ENCODE results near the gene SPO11. TPM values are rescaled to one million over a fixed set of nuclear protein-coding genes. Genes with fewer than 3 reads are reported as not detected.

SPO11 gene
- not detected in 2 replicates for total RNA-seq (2014; rRNA removed)
- not detected for polyA plus RNA-seq (2012)

DNA sequence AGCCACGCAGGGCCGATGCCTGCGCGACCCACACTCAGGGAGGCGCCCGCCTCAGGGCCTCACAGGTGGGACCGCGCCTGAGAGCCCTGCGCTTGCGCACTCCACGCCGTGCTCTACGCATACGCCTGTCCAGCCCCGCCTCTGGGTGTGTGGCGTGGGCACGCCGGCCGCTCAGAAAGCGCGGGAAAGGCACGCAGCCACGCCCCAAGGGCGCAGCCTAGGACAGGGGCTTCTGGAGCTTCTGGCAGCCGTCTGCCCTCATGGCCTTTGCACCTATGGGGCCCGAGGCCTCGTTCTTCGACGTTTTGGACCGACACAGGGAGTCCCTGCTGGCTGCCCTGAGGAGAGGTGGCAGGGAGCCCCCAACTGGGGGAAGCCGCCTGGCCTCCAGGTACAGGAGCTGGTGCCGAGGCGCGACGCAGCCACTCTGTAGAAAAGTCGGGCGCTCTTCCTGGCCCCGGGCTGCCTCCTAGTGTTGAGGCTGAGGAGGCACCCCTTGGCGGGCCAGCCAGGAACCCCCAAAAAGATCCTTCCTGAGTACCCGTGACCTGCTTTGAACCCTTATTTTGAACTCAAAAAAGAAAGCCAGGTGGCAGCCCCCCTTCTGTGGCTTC lies at the start of gene SPO11:
SPO11 (plus strand) TSS at position 196 of the 614 bp plus-strand sequence; CDS start at position 261, 65 bp downstream.
- no peak for DNase-seq (ENCODE audit: low read depth)

DNA sequence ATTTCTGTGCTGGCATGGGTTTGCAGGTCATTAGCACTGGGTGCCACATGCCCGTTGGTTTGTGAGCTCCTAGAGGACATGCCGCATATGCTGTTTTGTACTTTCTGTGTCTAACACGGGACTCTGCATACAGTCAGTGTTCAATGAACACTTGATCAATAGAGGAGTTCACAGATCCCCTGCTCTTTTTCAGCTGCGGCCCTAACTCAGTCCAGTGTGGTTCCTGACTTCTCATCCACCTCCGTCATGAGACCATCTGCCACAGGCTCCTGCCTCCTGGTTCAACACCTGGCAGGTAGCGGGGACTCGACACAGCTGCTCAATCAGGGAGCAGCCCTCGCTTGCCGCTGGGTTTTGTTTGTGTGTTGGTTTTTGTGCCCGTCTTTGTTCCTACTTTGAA lies 49.4 kb upstream of the SPO11 start:
- no peak for DNase-seq (ENCODE audit: low read depth)

GRCh38 chr20:57281900-57282299 lies 47.7 kb upstream of the SPO11 start:
- DNase-seq (ENCODE audit: low read depth) = no peak

- DNase-seq (ENCODE audit: low read depth) = no peak
Measured at GRCh38 chr20:57282670-57283361, 46.8 kb upstream of the SPO11 start.

DNA sequence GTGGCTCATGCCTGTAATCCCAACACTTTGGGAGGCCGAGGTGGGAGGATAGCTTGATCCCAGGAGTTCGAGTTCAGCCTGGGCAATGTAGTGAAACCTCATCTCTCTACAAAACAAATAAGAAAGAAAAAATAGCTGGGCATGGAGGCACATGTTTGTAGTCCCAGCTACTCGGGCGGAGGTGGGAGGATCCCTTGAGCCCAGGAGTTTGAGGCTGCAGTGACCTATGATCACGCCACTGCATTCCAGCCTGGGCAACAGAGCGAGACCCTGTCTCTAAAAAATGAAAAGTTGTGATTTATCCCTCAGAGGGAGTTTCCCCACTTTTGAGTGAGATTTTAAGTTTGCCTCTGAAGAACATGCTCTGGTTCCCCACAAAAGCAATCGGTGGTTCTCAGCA lies 45.7 kb upstream of the SPO11 start:
- DNase-seq (ENCODE audit: low read depth) = no peak

GRCh38 chr20:57287007-57287880 lies 42.4 kb upstream of the SPO11 start:
- DNase-seq (ENCODE audit: low read depth) = no peak

DNA sequence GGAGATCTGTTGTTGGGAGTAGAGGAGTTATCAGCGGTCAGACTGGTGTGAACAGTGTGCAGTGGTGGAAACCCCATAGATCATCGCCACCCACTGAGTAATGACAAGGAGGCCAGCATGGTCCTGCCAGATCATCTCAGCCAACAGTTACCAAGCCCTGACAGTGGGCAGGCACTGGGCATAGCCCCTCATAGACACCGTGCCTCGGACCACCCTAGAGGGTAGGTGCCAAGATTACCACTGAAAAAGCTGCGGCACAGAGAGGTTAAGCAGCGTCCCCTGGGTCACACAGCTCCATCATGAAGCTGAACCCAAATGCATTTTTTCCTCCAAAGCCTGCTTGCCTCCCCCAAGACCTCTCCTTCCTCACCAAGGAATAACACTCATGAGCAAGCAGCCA lies 41.7 kb upstream of the SPO11 start:
- no peak for DNase-seq (ENCODE audit: low read depth)

GRCh38 chr20:57288651-57289277 lies 40.8 kb upstream of the SPO11 start:
- no peak for DNase-seq (ENCODE audit: low read depth)

- DNase-seq (ENCODE audit: low read depth) = no peak
Measured at GRCh38 chr20:57289391-57290177, 40.0 kb upstream of the SPO11 start.

GRCh38 chr20:57290178-57290484 lies 39.5 kb upstream of the SPO11 start:
- DNase-seq (ENCODE audit: low read depth) = no peak

DNA sequence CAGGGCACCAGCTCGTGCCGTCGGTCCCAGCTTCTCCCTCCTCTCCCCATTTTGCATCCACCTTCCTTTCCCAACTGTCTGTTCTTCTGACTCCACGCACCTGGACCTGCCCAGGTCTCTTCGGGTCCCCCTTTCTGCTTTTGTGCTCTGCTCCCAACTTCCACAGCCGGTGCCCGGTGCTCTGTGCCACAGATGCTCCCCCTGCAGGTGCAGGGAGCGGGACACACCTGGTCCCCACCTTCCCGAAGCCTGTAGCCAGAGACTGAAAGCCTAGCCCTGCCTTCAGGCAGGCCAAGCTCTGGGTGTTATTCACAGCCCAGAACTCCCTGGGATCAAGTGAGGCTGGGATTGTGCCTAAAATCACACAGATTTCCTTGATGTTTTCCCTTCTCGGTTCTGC lies 38.6 kb upstream of the SPO11 start:
- no peak for DNase-seq (ENCODE audit: low read depth)

- DNase-seq (ENCODE audit: low read depth) = no peak
Measured at GRCh38 chr20:57291694-57292093, 37.9 kb upstream of the SPO11 start.

GRCh38 chr20:57292611-57293010 lies 37.0 kb upstream of the SPO11 start:
- no peak for DNase-seq (ENCODE audit: low read depth)

DNA sequence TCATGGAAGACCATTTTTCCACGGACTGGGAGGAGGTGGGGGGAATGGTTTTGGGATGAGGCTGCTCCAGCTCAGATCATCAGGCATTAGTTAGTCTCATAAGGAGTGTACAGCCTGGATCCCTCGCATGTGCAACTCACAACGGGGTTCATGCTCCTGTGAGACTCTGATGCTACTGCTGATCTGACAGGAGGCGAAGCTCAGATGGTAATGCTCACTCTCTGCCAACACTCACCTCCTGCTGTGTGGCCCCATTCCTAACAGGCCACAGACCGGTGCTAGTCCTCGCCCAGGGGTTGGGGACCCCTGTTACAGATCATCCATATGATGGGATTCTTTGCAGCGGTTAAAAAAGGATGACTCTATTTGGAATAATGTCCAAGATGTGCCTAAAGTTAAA lies 35.6 kb upstream of the SPO11 start:
- DNase-seq (ENCODE audit: low read depth) = no peak

DNA sequence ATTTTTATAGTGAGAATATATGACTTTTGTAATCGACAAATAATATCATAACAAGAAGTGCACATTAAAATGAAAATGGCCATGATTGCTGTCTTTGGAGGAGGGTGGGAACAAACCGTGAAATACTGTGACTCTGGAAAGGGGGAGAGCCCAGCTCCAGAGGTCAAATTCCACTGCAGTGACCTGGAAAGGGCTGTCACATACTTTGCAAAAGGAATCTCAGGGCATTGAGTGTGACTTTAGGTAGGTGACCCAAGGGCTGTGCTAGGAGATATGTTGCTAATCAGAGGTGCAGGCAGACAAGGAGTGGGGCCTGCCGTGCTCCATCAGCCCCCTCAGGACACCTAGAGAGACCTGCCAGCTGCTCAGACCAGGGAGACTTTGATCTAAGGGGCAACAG lies 35.1 kb upstream of the SPO11 start:
- DNase-seq (ENCODE audit: low read depth) = no peak

DNA sequence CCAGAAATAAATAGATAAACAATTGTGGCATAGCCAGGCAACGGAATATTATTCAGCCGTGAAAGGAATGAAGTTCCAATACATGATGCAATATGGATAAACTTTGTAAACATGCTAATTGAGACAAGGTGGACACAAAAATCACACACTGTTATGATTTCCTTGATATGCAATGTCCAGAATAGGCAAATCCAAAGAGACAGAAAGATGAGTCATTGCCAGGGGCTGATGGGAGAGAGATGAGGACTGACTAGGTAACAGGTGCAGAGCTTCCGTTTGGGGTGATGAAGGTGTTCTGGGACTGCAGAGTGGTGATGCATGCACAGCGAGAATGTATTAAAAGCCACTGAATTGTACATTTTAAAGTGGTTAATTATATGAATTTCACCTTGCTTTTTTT lies 31.1 kb upstream of the SPO11 start:
- DNase-seq (ENCODE audit: low read depth) = no peak

DNA sequence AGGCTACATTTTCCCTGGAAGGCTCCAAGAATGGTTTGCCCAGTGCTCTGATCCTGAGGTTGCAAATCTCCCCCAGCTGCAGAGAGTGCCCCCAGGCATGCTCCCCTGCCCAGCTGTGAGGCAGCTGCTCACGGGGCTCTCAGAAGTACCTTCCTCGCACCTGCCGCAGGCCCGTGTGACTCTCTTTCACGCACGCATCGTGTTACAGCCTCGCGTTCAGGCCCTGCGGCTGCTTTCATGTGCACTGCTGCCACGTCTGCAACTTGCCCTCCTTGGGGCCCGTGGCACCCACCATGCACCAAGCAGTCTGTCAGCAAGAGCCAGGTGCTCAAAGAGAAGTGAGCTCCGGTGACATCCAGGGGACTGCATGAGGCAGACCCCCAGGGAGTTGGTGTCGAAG lies 28.6 kb upstream of the SPO11 start:
- DNase-seq (ENCODE audit: low read depth) = no peak

GRCh38 chr20:57306747-57307146 lies 22.9 kb upstream of the SPO11 start:
- DNase-seq (ENCODE audit: low read depth) = no peak

DNA sequence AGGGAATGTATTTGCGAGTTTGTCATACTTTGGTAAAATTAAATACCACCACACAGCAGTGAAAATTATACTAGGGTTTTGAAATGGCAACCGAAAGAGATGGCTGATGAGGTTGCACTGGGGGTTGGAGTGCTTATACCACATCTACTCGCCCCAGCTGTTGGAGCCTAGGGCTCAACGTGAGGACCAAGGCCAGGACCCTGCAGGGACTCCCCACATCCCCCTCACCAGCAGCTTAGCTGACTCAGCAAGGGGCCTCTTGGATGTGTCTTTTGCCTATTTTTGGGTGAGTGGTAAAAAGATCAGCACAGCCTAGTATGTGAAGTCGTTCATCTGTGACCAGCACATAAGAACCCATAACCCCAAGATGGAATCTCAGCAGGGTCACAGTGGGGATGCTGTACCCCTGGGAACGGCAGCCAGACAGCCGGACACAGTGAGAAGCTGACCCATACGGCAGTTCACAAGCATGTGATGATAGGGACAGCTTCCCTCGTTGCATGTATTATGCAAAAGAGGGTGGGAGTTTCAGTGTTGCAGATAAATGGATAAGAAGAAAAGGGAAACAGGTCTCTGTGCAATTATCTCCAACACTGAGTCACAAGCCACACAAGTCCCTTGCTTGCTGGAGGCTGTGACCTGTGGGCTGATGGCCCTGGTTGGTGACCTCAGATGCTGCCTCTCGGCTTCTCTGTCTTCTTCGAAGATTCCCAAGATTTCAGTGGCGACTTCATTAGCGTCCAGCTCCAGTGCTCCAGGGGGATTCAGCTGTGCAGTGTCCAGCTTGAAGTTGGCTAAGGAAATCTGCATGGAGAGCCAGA lies 20.9 kb upstream of the SPO11 start:
- no peak for DNase-seq (ENCODE audit: low read depth)

DNA sequence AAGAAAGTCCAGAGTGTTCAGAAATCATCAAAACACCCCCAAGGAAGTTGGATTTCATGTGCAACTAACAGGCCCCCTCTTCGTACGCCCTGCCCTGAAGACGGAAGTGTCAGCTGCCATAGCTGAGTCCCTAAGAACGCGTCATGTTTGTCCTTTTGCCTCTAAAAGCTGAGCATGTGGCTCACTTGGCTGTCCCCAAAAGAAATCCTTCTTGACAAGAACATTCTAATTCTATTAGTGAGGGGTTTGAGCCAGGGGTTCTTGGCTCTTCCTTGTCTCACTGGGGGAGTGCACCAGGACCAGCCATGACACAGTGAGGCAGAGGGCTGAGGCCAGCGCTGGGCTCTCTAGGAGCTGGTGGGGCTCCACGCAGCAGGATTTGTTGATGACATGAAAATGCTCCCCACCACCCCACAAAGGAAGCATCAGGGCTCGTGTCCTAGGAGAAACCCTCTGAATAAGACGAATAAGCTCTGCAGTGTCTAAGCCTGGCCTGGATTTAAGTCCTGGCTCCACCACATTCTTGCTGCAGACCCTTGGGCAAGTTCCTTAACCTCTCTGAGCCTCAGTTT lies 20.0 kb upstream of the SPO11 start:
- no peak for DNase-seq (ENCODE audit: low read depth)
